K562 (cell line): ENCODE results near the gene POLDIP3.

Experiments
- CBFB ChIP-seq: sonication (generic); formaldehyde crosslinking; IDR thresholded peaks from 2 replicates; pipeline ENCODE4 v1.4.0; 2020; ENCODE audit warnings: mild to moderate bottlenecking, missing genetic modification reagents
- CTCF ChIP-seq, 3 experiments: IDR thresholded peaks in 2 of 3; conservative IDR thresholded peaks in 1 of 3; 2 replicates each; pipeline ENCODE4 v1.5.1; 2011 to 2012; ENCODE audit warnings: low read length in 3 of 3, mild to moderate bottlenecking in 3 of 3, control low read depth in 2 of 3, improper control_type of control experiment in 1 of 3, inconsistent platforms in 1 of 3, low read depth in 1 of 3, mixed read lengths in 1 of 3, moderate library complexity in 1 of 3; ENCODE audit not compliant: insufficient read depth in 2 of 3
- DPF2 ChIP-seq: fragments of 450-650 bp; IDR thresholded peaks from 2 replicates; pipeline ENCODE4 v1.6.1; 2016
- E2F5 ChIP-seq: sonication (generic); formaldehyde crosslinking; IDR thresholded peaks from 2 replicates; pipeline ENCODE4 v1.8.0; 2022; ENCODE audit warnings: mild to moderate bottlenecking, missing genetic modification reagents
- ELF4 ChIP-seq: fragments of 450-650 bp; formaldehyde crosslinking; IDR thresholded peaks from 2 replicates; pipeline ENCODE4 v1.4.0; 2022; ENCODE audit warnings: missing genetic modification characterization
- FOS ChIP-seq: IDR thresholded peaks from 3 replicates; pipeline ENCODE4 v1.6.1; 2011; ENCODE audit not compliant: insufficient read length; ENCODE audit errors: extremely low read depth
- FOXM1 ChIP-seq, 2 experiments: fragments of 450-650 bp in 1 of 2; sonication (generic) in 1 of 2; formaldehyde crosslinking in 1 of 2; IDR thresholded peaks; 2 replicates each; pipeline versions ENCODE4 v1.6.1 to v1.9.0; 2017 to 2022; ENCODE audit warnings: low read depth in 2 of 2, mild to moderate bottlenecking in 2 of 2, missing genetic modification reagents in 1 of 2, moderate library complexity in 1 of 2
- NR2C2 ChIP-seq, 2 experiments: fragments of 200-800 bp in 1 of 2; sonication (Bioruptor generic) in 1 of 2; sonication (generic) in 1 of 2; formaldehyde crosslinking in 1 of 2; IDR thresholded peaks; 2 replicates each; pipeline versions ENCODE4 v1.6.1 to v1.8.0; 2016 to 2022; ENCODE audit warnings: mild to moderate bottlenecking in 1 of 2, missing compliant biosample characterization in 1 of 2, missing genetic modification characterization in 1 of 2, missing genetic modification reagents in 1 of 2
- POLR2AphosphoS5 ChIP-seq: IDR thresholded peaks from 2 replicates; pipeline ENCODE4 v1.6.1; 2011; ENCODE audit warnings: mild to moderate bottlenecking, low read depth, low read length, moderate library complexity; ENCODE audit not compliant: control insufficient read depth, insufficient read depth
- SAP30 ChIP-seq: fragments of 200-600 bp; sonication (generic); IDR thresholded peaks from 2 replicates; pipeline ENCODE4 v1.6.1; 2012; ENCODE audit warnings: borderline replicate concordance, low read depth, mild to moderate bottlenecking, moderate library complexity, low read length, control low read depth, inconsistent platforms; ENCODE audit not compliant: insufficient read depth, poor library complexity, severe bottlenecking
- TBL1XR1 ChIP-seq, 2 experiments: IDR thresholded peaks; 2 replicates each; pipeline ENCODE4 v1.6.1; 2012; ENCODE audit warnings: improper control_type of control experiment in 2 of 2, low read length in 2 of 2, mild to moderate bottlenecking in 1 of 2
- YY1 ChIP-seq, 3 experiments: IDR thresholded peaks; 2 replicates each; pipeline ENCODE4 v1.6.1; 2011; ENCODE audit warnings: low read length in 2 of 3, mild to moderate bottlenecking in 2 of 3, moderate library complexity in 2 of 3, borderline replicate concordance in 1 of 3, control low read depth in 1 of 3, low read depth in 1 of 3; ENCODE audit not compliant: insufficient read depth in 3 of 3, insufficient replicate concordance in 2 of 3, control insufficient read depth in 1 of 3, insufficient read length in 1 of 3; ENCODE audit errors: extremely low read depth in 1 of 3

- no peak for TF ChIP-seq E2F5 (CRISPR knock-in tag)
- no peak for TF ChIP-seq TBL1XR1 (IDR thresholded peaks at IDR 0.05; ENCODE audit: low read length in 2 of 2)
- TF ChIP-seq FOXM1 (IDR thresholded peaks at IDR 0.05; ENCODE audit: low read depth) = no peak
- TF ChIP-seq FOXM1 (CRISPR knock-in tag; IDR thresholded peaks at IDR 0.05; ENCODE audit: low read depth) = no peak
- no peak for TF ChIP-seq ELF4 (CRISPR knock-in tag)
- TF ChIP-seq CTCF (IDR thresholded peaks at IDR 0.05 in 2 of 3, conservative IDR thresholded peaks at IDR 0.05 in 1 of 3; ENCODE audit: insufficient read depth in 2 of 3, low read depth in 1 of 3, low read length in 3 of 3) = no peak
- TF ChIP-seq SAP30 = no peak
- no peak for TF ChIP-seq CBFB (CRISPR knock-in tag)
- TF ChIP-seq POLR2AphosphoS5 = no peak
- TF ChIP-seq NR2C2 (CRISPR knock-in tag; IDR thresholded peaks at IDR 0.05) = no peak
- no peak for TF ChIP-seq NR2C2 (tag; IDR thresholded peaks at IDR 0.05)
- no peak for TF ChIP-seq YY1 (IDR thresholded peaks at IDR 0.05; ENCODE audit: borderline replicate concordance in 1 of 3, control insufficient read depth in 1 of 3, extremely low read depth in 1 of 3, insufficient read depth in 3 of 3, insufficient read length in 1 of 3, insufficient replicate concordance in 2 of 3, low read depth in 1 of 3, low read length in 2 of 3)
- TF ChIP-seq DPF2 = no peak
- no peak for TF ChIP-seq FOS
Measured at GRCh38 chr22:42623301-42623751, 8.6 kb upstream of the POLDIP3 start.
